SJSA1 (cell line): Measurements from ENCODE around the gene TBC1D32. TPM values are rescaled to one million over a fixed set of nuclear protein-coding genes. Genes with fewer than 3 reads are reported as not detected.
"Not testable (repeated sequence)": the region's sequence is repeated elsewhere in the genome, so short reads cannot be mapped to it uniquely, and the experiment has no call there.

ENCODE experiments used
- DNase-seq, 2 experiments: peaks; one replicate each; pipeline ENCODE4 v3.0.0-alpha.2; 2015 to 2020; ENCODE audit warnings: low spot score in 2 of 2, low read depth in 1 of 2
- H3K27ac ChIP-seq: fragments of 250-450 bp; sonication (Bioruptor Pico); 2 replicates; pipeline ENCODE4 v1.5.1; 2020; ENCODE audit warnings: mild to moderate bottlenecking, moderate library complexity
- H3K27me3 ChIP-seq: fragments of 250-450 bp; sonication (Bioruptor Pico); replicated peaks from 2 replicates; pipeline ENCODE4 v1.5.1; 2020; ENCODE audit warnings: mild to moderate bottlenecking, moderate library complexity
- H3K36me3 ChIP-seq: fragments of 250-450 bp; sonication (Bioruptor Pico); 2 replicates; pipeline ENCODE4 v1.5.1; 2020; ENCODE audit warnings: mild to moderate bottlenecking
- H3K4me1 ChIP-seq: fragments of 250-450 bp; sonication (Bioruptor Pico); replicated peaks from 2 replicates; pipeline ENCODE4 v1.6.1; 2021; ENCODE audit warnings: mild to moderate bottlenecking
- H3K4me3 ChIP-seq: fragments of 250-450 bp; sonication (Bioruptor Pico); 2 replicates; pipeline ENCODE4 v1.5.1; 2020; ENCODE audit warnings: mild to moderate bottlenecking
- H3K9me3 ChIP-seq: fragments of 250-450 bp; sonication (Bioruptor Pico); replicated peaks from 2 replicates; pipeline ENCODE4 v1.5.1; 2020; ENCODE audit warnings: mild to moderate bottlenecking
- total RNA-seq: library from RNA; depleted of rRNA; stranded (reverse); fragments of >200 nt; shearing (Covaris generic); gene quantifications from 2 replicates; pipeline ENCODE4 v1.2.3, GENCODE V29; 2014

The TBC1D32 gene
- total RNA-seq, 1 experiment from 2014 or later, result 4.8 TPM

DNA sequence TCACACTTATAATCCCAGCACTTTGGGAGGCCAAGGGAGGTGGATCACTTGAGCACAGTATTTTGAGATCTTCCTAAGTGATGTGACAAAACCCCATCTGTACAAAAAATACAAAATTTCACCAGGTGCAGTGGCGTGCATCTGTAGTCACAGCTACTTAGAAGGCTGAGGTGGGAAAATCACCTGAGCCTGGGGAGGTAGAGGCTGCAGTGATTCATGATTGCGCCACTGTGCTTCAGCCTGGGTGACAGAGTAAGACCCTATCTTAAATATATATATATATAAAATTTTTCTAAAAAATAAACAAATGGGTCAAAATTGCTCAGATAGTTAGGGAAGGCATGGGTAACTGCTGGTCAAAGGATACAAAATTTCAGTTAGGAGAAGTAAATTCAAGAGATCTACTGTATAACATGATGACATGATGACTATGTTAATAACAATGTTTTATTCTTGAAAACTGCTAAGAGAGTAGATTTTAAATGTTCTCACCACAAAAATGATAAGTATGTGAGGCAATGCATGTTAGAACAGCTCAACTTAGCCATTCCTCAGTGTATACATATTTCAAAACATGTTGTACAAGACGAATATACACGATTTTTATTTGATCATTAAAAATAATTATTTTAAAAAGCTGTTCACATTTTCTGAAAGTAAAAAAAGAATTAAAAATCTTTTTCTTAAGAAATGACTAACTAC is 24.4 kb downstream of the TBC1D32 start:
- Histone ChIP-seq H3K27ac (peak overlapping the region; percentile 44), H3K9me3 (no peaks in the 10 kb centered on the region), H3K27me3 (no peaks in the 10 kb centered on the region), H3K4me1 (peaks cover 7% of the 10 kb centered on the region), H3K4me3 (no peak overlapping the region), H3K36me3 (no peaks in the 10 kb centered on the region)
- DNase-seq, result peak in 1 of 2 experiments; percentile 23

DNA sequence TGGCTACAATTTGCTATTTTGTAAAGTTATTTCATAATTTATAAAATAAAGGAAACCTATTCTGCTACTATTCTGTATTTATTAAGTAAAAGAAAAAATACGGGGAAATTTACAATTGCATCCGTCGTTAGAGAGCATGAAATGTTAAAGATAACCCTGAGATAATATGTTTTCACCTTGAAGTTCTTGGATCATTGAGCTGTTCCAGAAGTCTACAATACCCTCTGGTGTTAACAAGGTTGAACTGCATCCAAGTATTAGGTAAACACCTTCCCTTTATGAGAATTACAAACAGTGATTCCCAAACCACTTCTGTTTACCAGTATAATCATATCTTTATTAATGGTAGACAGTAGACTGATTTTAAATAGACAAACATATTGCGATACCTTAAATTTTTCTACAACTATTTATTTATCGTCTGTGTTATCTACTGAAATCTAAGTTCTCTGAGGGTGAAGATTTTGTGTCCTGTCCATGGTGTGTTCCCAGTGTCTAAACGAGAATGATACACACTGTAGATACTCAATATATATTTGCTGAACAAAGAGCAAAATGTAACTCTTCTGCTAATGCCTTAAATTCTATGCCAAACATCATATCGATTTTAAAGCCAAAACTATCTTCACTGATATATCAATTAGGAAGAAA is 28.2 kb downstream of the TBC1D32 start:
- Histone ChIP-seq H3K4me3 (no peak overlapping the region), H3K9me3 (no peaks in the 10 kb centered on the region), H3K4me1 (peaks cover 7% of the 10 kb centered on the region), H3K27me3 (no peaks in the 10 kb centered on the region), H3K27ac (no peak overlapping the region), H3K36me3 (no peaks in the 10 kb centered on the region)
- DNase-seq, result no peak

DNA sequence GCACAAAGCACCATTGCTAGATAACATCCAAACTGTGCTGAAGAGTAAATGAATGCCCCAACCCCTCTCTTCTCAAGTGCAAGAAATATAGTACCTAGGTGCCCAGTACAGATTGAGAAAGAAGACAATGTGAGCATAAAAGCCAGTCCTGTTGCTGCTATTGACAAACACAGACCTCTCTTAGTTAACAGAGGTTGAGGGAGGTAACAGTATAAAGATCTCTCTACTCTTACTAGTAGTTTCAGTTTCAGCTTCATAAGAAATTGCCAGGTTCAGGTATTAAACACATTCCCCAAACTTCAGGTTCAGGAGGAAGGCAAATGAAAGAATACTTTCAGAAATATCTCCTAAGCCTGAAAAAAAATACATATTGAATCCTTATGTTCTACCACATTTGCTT is 31.4 kb downstream of the TBC1D32 start:
- Histone ChIP-seq H3K36me3 (no peaks in the 10 kb centered on the region), H3K4me1 (no peaks in the 10 kb centered on the region), H3K9me3 (no peaks in the 10 kb centered on the region), H3K27me3 (no peaks in the 10 kb centered on the region), H3K27ac (no peak overlapping the region), H3K4me3 (no peak overlapping the region)
- DNase-seq, result no peak

DNA sequence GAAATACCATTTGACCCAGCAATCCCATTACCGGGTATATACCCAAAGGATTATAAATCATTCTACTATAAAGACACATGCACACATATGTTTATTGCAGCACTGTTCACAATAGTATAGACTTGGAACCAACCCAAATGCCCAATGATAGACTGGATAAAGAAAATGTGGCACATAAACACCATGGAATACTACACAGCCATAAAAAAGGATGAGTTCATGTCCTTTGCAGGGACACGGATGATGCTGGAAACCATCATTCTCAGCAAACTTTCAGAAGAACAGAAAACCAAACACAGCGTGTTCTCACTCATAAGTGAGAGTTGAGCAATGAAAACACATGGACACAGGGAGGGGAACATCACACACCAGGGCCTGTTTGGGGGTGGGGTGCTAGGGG is 33.1 kb downstream of the TBC1D32 start:
- not testable (repeated sequence) for H3K4me3 ChIP-seq, H3K4me1 ChIP-seq, H3K9me3 ChIP-seq, DNase-seq, H3K27ac ChIP-seq, H3K27me3 ChIP-seq, H3K36me3 ChIP-seq

DNA sequence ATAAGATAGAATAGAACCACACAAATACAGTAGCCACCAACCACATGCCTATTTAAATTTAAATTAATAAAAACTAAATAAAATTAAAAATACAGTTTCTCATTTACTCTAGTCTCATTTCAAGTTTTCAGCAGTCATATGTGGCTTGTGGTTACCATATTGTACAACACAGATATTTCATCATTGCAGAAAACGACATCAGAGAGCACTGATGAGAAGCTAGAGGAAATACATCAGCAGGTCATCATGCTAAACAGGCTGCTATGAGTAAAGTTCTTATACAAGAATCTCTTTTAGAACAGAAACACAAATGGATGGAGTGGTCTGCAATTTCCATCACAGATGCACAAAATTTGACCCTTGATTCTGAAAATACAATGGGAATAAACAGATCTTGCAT is 36.6 kb downstream of the TBC1D32 start:
- no peaks in the 10 kb centered on the region for H3K27me3 ChIP-seq
- H3K4me1 ChIP-seq, result no peaks in the 10 kb centered on the region
- no peak for DNase-seq
- H3K27ac ChIP-seq, result no peak overlapping the region
- no peak overlapping the region for H3K4me3 ChIP-seq
- H3K36me3 ChIP-seq, result no peaks in the 10 kb centered on the region
- no peaks in the 10 kb centered on the region for H3K9me3 ChIP-seq

DNA sequence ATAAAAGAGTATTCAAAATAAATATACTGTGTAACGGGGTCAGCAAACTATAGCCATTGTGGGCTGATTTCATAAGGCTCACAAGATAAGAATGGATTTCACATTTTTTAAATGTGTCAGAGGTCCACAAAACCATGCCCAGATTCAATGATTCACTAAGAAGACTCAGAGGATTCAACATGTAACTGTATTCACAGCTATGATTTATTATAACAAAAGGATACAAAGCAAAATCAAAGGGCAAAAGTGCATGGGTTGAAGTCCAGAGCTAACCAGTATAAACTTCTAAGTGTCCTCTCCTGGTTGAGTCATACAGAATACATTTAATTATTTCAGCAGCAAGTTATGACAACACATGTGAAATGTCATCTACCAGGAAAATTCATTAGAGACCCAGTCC is 49.2 kb downstream of the TBC1D32 start:
- Histone ChIP-seq H3K27ac (no peak overlapping the region), H3K4me1 (no peaks in the 10 kb centered on the region), H3K9me3 (no peaks in the 10 kb centered on the region; the same call in 1 of the 2 replicates), H3K27me3 (no peaks in the 10 kb centered on the region), H3K4me3 (no peak overlapping the region), H3K36me3 (no peaks in the 10 kb centered on the region)
- no peak for DNase-seq

DNA sequence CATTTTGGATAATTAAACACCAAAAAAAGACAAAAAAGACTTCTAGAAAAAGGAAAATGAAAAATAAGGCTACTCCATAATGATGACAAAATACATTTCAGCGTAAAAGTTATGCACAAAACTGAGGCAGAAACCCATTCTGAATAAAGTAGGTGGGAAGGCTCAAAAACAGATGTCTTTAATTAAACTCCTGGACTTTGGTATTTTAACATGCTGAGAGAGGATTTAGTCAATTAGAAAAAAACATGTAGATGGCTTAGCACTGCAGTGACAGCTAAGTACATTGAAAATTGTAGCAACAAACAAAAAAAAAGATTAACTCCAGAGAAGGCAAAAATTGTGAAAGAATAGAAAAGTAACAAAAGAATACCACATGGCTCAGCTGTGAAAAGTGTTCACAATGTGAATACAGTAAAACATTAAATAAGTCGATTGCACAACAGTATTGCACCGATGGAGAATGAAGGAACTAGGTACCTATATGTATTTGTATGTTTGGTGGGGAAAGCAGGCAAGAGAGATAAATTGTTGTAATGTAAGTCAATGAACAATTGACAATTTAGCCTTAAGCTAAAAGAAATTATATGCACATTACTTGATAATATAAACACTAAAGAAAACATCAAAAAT is 59.5 kb downstream of the TBC1D32 start:
- no peak for DNase-seq
- H3K36me3 ChIP-seq, result no peaks in the 10 kb centered on the region
- H3K4me1 ChIP-seq, result no peaks in the 10 kb centered on the region
- no peak overlapping the region for H3K4me3 ChIP-seq
- no peak overlapping the region for H3K27ac ChIP-seq
- H3K27me3 ChIP-seq, result no peaks in the 10 kb centered on the region
- H3K9me3 ChIP-seq, result no peaks in the 10 kb centered on the region

DNA sequence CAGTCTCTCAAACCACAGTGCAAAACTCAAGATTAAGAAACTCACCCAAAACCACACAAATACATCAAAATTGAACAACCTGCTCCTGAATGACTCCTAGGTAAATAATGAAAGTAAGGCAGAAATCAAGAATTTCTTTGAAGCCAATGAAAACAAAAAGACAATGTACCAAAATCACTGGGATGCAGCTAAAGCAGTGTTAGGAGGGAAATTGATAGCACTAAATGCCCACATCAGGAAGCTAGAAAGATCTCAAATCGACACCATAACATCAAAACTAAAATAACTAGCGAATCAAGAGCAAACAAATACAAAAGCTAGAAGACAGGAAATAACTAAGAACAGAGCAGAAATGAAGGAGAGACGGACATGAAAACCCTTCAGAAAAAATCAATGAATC is 70.5 kb downstream of the TBC1D32 start:
- Histone ChIP-seq H3K9me3 (no peaks in the 10 kb centered on the region; the same call in 1 of the 2 replicates), H3K27me3 (no peaks in the 10 kb centered on the region), H3K4me1 (no peaks in the 10 kb centered on the region), H3K36me3 (no peaks in the 10 kb centered on the region), H3K27ac (no peak overlapping the region), H3K4me3 (no peak overlapping the region)
- no peak for DNase-seq

DNA sequence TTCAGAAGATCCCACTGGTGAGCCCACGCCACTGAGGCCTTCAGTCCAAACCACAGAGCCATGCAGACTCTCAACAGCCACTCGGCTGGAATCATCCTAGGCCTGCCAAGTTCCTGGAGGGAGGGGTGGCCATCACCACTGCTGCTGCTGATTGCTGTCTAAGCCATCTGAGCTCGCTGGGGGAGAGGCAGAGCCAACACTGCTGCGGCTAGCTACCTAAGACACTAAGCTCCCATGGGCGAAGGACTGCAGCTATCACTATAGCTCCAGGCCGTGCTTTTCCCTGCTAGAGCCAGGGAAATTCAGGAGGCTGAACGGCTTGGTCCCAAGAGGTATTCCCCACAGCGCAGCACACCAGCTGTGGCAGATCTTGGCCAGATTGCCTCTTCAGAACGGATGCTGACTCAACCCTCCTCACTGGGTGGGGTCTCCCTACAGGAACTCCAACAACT is 73.6 kb downstream of the TBC1D32 start:
- no peak for DNase-seq
- no peaks in the 10 kb centered on the region for H3K4me1 ChIP-seq
- no peaks in the 10 kb centered on the region; the same call in 1 of the 2 replicates for H3K9me3 ChIP-seq
- H3K27me3 ChIP-seq, result no peaks in the 10 kb centered on the region
- no peak overlapping the region for H3K27ac ChIP-seq
- no peaks in the 10 kb centered on the region for H3K36me3 ChIP-seq
- H3K4me3 ChIP-seq, result no peak overlapping the region

DNA sequence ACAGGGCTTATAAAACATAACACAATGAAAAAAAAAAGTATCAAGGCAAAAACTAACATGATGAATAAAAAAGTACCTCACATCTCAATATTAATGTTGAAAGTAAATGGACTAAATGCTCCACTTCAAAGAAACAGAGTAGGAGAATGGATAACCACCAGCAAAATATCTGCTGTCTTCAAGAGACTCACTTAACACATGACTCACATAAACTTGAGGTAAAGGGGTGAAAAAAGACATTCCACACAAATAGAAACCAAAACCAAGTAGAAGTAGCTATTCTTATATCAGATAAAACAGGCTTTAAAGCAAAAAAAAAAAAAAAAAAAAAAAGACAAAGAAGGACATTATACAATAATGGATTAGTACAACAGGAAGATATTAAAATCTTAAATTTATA is 86.9 kb downstream of the TBC1D32 start:
- no peaks in the 10 kb centered on the region for H3K27me3 ChIP-seq
- H3K36me3 ChIP-seq, result no peaks in the 10 kb centered on the region
- H3K4me1 ChIP-seq, result no peaks in the 10 kb centered on the region
- no peak for DNase-seq
- no peak overlapping the region for H3K27ac ChIP-seq
- no peak overlapping the region for H3K4me3 ChIP-seq
- peaks cover 5% of the 10 kb centered on the region; the same call in 1 of the 2 replicates for H3K9me3 ChIP-seq

DNA sequence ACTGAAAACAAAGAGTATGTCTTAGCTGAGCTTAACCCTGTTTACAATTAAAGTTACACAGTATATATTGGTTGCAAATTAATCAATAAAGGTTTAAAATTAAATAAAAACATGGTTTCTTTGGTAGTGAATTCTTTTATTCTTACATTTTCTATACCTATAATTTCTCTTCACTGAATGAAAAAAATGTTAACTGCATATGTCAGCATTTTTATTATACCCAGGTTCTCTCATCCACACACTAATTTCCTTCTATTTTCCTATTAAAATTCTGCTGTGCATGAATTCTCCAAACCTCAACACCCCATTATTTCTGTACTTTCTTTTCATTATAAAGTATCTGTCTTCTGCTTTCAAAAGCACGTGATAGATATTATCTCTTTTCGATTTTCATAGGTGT is 91.9 kb downstream of the TBC1D32 start:
- no peaks in the 10 kb centered on the region for H3K27me3 ChIP-seq

DNA sequence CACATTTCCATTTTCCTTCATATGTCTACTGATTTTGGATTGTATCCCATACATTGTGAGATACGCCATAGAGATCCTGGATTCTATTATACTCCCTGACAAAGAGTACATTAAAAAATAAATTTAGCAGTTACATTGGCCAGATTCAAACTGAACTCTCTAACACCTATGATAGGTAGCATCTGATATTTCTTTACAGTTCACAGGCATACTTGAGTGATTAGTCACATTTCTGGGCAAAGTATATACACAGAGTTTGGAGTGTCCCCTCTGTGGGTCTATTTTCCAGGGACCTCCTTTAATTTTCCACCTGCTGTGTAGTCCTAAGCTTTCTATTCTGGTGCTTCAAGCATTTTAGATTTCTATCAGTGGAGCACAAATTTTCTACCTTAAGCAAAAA is 96.4 kb downstream of the TBC1D32 start:
- Histone ChIP-seq H3K27me3 (no peaks in the 10 kb centered on the region), H3K36me3 (no peaks in the 10 kb centered on the region), H3K4me3 (no peak overlapping the region), H3K27ac (no peak overlapping the region), H3K9me3 (no peaks in the 10 kb centered on the region), H3K4me1 (no peaks in the 10 kb centered on the region)
- no peak for DNase-seq

More for the DNA sequence above, 91.9 kb downstream of the TBC1D32 start:
- Histone ChIP-seq H3K36me3 (no peaks in the 10 kb centered on the region), H3K4me1 (no peaks in the 10 kb centered on the region), H3K9me3 (peaks cover 5% of the 10 kb centered on the region; the same call in 1 of the 2 replicates), H3K4me3 (no peak overlapping the region), H3K27ac (no peak overlapping the region)
- no peak for DNase-seq

DNA sequence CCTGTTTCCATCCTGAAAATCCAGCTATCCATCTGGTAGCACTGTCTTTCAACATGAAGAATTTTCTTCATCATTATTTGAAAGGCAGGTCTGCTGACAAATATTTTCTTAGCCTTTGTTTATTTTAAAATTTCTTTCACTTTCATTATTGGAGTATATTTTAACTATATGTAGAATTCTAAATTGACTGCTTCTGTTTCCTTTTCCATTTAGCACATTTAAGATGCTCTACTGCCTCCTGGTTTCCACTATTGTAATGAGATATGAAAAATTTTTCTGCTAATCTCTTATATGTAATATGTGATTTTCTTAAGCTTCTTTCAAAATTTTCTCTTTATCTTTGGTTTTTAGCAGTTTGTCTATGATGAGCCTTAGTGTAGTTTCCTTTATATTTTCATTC is 97.3 kb downstream of the TBC1D32 start:
- DNase-seq, result no peak
- Histone ChIP-seq H3K27ac (no peak overlapping the region), H3K4me1 (no peaks in the 10 kb centered on the region), H3K27me3 (no peaks in the 10 kb centered on the region), H3K4me3 (no peak overlapping the region), H3K9me3 (no peaks in the 10 kb centered on the region), H3K36me3 (no peaks in the 10 kb centered on the region)

DNA sequence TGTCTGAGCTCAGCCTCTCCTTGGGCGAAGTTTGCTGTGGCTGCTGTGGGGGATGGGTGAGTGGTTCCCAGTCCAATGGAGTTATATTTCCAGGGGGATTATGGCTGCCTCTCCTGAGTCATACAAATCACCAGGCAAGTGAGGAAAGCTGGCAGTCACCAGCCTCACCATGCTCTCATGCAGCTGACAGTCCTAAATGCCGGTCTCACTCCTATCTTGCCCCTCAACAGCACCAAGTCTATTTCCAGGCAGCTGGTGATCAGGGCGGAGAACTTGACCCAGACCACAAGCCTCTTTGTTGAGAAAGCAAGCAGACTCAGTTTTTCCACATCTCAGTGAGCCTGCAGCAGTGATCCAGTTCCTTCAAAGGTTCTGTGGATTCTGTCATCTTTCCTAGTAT is 98.9 kb downstream of the TBC1D32 start:
- Histone ChIP-seq H3K27ac (no peak overlapping the region), H3K4me1 (no peaks in the 10 kb centered on the region), H3K27me3 (no peaks in the 10 kb centered on the region), H3K4me3 (no peak overlapping the region), H3K9me3 (no peaks in the 10 kb centered on the region), H3K36me3 (no peaks in the 10 kb centered on the region)
- DNase-seq, result no peak
